Stimulated activated CD8-positive, alpha-beta memory T cell treated with anti-CD3 and anti-CD28 coated beads, Interleukin-15, amount 100 ng/mL, for 4 hours (primary cell): Measurements from ENCODE around the gene RNPS1.
"Not testable (repeated sequence)": the region's sequence is repeated elsewhere in the genome, so short reads cannot be mapped to it uniquely, and the experiment has no call there.

Source experiments
- DNase-seq, 2 donors: peaks; one replicate each; pipeline ENCODE4 v3.0.0-alpha.2; 2020; ENCODE audit warnings: low read depth in 2 of 2

Gene RNPS1

DNA sequence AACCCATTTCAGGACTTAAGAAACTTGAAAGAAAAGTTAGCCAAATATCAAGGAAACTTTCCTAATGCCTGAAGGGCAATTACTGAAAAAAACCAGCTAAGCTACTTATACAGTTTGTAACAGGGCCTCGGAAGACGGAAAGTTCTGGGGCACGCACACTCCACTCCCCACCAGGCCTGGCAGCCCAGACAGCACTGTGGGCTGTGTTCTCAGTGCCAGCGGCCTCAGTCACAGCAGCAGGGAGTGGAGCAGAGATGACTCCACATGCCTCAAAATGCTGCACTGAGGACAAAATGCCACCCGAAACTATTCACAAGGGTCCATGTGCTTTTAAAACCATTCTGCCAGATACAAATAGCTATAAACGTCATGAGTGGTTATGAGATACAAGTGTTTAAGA is 10.2 kb downstream of the RNPS1 start:
- DNase-seq, result no peak

DNA sequence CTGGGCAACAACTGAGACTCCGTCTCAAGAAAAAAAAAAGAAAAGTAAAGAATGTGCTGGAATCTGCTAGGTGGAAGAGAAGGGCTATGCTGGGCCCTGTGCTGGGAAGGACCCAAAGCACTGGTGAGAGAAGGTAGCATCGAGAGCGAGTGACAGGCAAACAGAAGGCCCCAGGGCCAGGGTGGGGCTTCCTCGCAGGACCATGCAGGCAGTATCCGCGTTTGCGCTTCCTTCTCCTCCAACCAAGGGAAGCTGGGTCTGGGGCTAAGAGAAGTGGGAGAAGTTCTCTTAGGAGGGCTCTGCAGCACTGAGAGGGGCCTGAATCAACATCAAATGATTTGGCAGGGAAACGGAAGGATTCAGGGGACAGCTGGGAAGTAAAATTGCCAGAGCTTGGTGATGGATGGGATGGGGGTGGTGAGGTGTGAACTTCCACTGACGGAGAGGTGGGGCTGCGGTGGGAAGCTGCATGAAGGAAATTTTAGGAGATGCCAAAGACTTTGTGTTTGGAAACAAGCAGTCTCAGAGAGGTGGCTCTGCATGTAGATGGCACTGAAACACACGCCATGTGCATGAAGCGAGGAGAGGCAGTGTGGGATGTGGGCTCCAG is 11.3 kb downstream of the RNPS1 start:
- no peak for DNase-seq

DNA sequence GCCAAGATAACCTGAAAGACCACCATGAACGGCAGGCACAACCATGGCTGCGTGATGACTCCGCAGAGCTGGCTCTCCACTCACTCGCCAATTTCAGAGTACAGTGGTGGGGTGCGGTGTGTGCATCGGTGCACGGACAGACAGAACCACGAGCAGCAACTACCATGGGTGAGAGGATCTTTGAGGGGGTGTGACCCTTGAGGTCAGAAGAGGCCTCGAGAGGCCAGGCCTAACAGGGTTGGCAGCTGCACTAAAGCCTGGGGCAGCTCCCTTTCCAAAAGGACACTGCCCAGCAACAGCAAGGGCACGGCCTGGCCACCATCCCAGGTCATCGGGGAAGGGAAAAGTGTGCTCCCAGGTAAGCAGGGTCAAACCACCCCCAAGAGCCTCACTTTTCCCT is 14.6 kb downstream of the RNPS1 start:
- DNase-seq, result no peak

DNA sequence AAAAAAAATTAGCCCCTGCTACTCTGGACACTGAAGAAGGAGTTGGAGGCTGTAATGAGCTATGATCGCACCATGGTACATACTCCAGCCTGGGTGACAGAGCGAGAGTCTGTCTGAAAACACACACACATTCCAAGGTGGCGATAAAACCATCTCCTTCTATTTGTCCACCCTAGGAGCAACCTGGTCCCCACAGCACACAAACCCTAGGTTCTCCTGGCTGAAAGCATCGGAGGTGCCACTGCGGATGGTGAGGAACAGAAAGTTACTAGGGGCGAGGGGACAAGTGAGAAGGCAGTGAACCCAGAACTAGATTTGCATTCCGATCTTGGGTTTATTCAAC is 15.1 kb downstream of the RNPS1 start:
- no peak for DNase-seq

DNA sequence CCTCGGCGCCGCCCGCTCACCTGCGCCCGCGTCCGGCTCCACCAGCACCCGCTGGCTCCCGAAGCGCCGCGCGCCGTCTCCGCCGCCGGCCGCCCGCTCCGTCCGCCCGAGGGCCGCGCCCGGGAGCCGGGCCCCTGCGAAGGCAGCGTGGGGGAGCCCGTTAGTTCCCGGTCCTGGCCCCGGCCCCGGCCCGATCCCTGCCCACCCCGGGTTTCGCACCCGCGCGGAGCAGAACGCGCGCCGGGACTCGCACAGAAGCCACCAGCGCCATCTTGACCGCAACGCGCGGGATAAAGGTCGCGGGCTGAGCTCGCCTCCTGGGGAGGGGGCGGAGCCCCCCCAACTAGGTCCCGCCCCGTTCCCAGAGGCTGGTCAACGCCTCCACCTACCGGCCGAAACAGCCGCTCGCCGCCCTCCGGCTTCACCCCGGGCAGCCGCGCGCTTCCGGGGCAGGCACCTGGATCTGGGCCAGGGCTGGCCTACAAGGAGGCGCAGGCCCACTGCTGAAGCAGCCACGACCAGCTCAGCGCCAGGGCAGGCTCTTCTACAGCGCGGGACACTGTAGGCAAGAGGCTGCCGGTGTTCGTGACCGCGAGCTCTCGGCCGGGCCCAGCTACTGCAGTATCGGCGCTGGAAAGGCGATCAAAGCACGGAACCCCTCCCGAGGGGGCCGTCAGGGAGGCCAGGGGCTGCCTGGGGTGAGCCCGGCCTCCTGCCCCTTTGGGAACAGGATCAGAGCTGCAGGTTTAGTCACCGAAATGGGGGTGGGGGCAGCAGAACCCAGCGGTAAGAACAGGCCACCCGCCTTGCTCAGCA is 16.4 kb downstream of the RNPS1 start, which contains the start of gene ECI1:
Gene ECI1, minus strand, starts transcription at position 292 of the 816 bp plus-strand sequence. Its CDS starts 21 bp downstream, at position 271.
- DNase-seq, result peak; percentile 54 to 63

DNA sequence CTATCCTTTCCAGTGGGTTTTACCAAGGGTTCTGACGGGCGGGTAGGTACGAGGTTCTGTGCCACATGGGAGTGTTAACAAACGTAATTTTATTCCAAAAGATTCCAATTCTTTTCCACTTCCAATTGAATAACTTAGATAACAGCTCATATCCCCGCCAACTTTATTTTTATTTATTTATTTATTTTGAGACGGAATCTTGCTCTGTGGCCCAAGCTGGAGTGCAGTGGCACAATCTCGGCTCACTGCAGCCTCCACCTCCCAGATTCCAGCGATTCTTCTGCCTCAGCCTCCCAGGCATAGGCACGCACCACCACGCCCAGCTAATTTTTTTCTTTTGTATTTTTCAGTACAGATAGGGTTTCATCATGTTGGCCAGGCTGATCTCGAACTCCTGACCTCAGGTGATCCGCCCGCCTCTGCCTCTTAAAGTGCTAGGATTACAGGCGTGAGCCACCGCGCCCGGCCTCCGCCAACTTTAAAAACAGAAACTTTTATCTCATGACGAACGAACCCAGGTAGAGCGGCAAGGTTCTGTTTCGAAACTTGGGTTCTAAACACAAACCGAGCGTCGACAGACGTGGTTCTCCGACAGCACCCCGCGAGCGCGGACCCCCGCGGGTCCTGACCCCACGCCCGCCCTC is 17.2 kb downstream of the RNPS1 start:
- no peak for DNase-seq

DNA sequence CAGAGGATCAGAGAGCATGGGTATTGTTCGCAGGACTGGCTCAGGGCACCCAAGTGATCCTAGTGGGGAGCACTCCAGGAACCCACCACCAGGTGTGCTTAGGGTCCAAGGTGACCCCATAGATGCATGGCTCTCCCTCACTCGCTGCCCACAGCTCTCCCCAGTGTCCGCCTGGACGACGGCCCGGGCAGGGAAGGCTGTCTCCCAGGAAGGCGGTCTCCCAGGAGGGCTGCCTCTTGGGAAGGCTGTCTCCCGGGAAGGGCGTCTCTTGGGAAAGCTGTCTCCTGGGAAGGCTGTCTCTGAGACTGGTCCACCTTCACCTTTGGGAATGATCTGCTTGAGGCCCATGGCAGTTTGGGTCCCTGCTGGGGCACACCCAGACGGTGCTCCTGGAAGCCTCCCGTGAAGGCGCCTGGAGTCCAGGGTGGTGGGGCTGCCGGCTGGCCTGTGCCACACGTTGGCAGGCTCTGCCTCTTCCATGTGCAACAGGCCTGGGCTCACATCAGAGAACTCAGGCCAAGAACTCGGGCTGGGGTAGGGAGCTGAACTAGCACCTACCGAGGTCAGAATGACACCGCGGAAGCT is 21.5 kb downstream of the RNPS1 start:
- no peak for DNase-seq

DNA sequence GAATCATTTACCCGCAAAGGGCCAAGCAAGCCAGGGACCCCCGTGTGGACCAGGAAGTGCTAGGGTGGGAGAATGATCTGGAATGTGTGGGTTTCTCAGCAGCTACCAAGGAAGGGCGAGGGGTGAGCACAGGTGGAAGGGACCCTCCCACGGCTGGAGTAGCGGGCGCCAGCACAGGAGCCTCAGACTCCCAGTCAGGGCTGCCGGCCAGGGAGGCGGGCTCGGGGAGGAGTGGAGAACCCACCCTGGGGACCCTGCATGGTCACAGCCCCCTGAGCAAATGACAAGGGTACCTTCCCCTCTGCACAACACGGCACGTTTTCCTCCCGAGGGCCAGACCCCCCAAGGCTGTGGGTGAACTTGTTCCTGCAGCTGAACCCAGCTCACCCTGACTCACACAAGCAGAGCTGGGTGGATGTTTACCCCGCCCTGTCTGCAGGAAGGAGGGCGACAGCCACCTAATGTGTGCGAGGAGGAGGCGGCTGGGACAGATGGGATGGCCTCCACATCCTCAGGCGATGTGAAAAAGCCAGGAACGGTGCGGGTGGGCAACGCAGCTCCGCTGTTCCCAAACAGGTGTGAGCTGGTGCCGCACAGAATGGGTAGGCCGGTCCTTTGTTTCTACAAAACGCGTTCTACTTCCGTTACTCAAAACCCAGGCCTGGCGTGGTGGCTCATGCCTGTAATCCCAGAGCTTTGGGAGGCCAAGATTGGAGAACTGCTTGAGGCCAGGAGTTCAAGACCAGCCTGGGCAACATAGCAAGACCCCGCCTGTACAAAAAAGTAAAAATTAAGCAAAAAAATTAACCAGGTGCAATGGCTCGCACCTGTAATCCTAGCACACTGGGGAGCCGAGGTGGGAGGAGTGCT is 22.8 kb downstream of the RNPS1 start:
- DNase-seq, result no peak

DNA sequence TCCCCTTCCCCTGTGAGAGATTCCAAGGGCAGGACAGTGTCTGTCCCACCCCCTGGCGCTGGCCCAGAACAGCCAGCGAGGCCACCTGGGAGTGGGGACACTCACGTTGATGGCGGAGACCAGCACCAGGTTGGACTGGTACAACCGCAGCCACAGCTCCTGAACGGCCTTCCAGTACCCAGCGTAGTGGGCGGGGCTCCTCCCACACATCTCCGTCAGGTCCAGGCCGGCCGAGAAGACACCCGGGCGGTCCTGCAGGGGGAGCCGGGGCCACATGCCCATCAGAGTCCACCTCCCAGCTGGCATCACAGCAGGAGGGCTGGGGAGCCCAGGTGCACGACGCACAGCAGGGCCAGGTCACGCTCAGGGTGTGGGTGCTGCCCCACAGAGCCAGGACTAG is 23.6 kb downstream of the RNPS1 start:
- DNase-seq, result no peak

DNA sequence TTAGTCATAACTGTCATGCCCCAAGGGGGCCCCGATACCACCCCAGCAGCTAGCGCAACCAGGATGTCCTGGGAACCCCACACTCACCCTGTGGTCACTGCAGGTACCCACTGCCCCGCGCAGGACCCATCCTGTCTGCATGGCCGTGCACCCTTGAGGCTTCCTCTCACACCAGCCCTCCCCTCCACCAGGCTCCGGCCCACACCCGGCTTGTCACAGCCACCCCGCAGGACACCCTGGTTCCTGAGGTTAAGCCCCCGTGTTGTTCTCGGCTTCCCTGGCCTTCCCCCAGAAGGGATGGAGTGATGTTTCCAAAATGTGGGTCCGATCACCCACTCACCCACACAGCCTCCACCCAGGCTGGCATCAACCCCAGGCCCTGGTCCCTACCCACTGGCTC is 24.1 kb downstream of the RNPS1 start:
- DNase-seq, result no peak

DNA sequence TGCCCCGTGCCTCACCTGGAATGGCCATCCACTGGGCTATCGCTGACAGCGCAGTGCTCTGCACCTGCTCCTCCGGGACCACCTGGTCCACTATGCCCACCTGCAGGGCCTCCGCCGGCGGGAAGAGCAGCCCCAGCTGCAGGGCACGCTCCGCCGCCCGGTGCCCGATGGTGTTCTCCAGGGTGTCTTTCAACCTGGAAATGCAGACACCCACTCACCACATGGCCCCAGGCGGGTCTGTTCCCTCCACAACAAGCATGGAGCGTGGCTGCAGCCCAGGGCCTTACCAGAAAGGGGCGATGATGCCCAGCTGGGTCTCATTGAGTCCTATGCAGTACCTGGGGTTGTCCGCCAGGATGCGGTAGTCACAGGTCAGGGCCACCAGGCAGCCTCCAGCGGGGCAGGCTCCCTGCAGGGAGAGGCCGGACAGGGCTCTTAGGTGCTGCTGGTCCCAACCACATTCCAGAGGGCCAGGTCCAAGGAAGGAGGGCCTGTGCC is 24.8 kb downstream of the RNPS1 start:
- DNase-seq, result no peak

DNA sequence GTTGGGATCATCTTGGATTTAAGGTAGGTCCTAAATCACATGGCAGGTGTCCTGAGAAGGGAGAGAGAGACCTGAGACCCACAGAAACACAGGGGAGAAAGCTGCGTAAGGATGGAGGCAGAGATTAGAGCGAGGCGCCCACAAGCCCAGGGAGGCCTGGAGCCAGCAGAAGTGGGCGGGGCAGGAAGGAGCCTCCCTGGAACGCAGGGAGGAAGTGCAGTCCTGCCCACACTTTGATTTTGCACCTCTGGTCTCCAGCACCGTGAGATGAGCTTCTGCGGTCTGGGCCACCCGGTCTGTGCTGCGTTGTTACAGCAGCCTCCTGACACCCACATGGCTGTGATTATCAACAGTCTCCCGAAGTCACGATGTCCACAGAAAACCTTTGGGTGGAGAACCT is 25.3 kb downstream of the RNPS1 start:
- DNase-seq, result no peak

DNA sequence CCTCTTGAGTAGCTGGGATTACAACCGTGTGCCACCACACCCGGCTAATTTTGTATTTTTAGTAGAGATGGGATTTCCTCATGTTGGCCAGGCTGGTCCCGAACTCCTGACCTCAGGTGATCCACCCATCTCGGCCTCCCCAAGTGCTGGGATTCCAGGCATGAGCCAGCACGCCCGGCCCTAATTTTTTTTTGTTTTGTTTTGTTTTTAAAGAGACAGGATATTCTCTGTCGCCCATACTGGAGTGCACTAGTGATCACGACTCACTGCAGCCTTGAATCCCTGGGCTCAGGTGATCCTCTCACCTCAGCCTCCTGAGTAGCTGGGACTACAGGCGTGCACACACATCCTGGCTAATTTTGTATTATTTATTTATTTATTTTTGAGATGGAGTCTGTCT is 27.6 kb downstream of the RNPS1 start:
- DNase-seq, result not testable (repeated sequence)

DNA sequence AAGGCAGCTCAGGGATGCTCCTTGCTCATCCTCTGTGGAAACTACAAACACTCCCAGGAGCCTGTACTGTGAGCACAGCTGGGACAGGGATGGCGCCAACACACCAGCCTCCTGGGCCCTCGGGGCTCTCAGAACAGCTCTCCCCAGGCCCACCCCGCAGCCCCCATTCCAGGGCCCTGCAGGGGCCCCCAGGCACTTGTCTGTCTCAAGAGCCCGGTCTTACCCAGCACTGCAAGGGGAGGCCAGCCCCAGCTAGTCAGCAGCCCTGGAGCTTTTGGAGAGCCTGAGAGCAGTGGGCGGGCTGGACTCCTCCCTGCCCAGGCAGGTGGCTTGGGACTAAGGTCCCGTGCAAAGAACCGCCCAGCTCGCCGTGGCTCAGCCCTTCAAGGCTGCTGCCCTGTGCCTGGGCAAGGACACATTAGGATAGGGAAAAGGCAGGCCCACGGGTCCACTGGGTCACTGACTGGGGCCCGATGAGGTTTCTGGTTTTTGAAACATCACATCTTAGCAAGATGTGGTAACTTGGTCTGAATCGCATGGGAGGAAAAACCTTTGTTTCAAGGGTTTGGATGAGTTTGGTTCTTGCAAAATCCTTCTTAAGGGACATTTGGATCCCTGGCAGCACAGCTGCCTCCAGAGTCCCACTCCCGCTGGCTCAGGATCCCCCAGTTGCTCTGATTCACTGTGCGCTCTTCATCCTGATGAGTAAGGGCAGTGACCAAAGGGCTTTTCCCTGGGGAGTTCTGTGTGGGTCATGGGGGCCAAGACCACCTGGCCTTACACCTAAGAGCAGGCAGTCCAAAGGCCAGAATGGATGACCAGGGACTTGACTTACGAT is 28.9 kb downstream of the RNPS1 start:
- no peak for DNase-seq

DNA sequence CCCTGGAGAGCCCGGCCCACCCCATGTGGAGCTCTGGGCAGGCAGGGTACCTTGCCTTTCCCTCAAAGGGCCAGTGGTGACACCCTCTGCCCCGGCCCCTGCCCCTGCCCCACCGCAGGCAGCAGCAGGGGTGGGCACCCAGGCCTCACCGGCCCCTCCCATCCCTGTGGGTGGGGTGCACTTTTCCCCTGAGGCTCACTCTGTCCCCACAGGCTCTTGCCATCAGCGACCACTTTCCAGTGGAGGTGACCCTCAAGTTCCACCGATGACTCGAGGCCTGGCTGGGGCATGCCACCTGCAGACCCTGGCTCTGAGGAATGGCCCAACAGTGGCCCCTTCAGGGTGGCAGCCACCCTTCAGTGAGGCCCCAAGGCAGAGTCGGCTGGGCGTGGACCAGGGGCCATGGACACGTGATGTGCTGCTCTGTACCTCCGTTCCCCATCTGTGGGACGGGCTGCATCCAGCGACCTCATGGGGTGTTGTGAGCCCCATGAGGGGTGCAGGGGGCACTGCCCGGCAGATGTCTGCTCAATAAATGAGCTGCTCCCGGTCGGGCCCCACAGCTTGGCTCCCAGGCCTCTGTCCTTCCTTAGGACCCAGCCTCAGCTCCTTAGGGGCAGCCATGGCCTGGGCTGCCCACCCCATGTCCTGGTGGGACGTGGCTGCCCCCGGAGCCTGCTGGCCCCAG is 29.6 kb downstream of the RNPS1 start:
- no peak for DNase-seq

DNA sequence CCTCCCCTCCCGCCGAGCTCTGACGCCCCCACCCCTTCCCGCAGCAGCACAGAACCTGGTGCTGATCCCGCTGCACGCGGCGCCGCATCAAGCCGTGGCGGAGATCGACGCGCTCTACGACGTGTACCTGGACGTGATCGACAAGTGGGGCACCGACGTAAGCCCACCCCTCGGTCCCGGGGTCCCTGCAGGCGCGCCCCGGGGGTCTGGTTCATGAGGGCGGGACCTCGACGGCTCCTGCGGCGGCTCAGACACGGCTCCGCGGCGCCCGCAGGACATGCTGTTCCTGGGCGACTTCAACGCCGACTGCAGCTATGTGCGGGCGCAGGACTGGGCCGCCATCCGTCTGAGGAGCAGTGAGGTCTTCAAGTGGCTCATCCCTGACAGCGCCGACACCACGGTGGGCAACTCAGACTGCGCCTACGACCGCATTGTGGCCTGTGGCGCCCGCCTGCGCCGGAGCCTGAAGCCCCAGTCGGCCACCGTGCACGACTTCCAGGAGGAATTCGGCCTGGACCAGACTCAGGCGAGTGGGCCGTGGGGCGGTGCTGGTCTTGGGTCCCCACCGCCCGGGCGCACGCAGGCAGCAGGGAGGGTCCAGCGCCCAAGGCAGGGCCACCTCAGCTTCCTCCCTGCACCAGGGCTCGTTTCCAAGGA is 30.3 kb downstream of the RNPS1 start:
- DNase-seq, result no peak

DNA sequence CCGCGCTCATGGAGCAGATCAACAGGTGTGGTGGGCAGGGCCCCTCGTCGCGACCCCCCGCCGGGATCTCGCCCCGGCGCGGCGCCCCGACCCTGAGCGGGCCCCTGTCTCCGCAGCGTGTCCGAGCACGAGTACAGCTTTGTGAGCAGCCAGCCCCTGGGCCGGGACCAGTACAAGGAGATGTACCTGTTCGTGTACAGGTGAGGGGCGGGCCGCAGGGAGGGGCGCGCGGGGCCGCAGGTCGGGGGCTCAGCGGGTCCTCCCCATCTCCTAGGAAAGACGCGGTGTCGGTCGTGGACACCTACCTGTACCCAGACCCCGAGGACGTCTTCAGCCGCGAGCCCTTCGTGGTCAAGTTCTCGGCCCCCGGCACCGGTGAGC is 30.8 kb downstream of the RNPS1 start:
- no peak for DNase-seq

DNA sequence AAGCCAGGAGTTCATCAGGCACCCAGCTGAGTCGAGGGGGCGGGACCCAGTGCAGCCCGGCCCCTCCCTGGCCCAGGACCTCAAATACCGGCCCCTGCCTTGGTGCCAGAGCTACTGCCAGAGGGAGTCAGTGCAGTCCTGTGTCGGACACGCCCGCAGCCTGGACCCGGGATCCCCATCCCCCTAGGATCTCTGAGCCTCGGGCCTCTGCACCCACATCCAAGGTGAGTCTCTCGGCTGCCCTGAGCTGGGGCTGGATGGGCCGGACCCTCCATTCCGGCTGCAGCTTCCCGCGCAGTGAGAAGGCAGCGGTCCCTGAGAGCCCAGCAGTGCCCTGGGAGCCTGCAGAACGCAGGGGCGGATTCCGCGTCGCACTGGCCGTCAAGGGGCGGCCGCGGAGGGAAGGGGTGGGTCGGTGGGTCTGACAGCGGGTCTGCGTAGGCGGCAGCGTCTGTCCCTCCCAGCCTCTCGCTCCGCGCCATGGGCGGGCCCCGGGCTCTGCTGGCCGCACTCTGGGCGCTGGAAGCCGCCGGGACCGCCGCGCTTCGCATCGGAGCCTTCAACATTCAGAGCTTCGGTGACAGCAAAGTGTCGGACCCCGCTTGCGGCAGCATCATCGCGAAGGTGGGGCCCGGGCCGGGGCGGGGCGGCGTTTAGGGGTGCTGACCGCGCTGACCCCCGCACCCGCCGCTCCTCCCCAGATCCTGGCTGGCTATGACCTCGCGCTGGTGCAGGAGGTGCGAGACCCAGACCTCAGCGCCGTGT is 31.4 kb downstream of the RNPS1 start, which contains the start of gene DNASE1L2:
Gene DNASE1L2, plus strand, starts transcription at position 108 of the 765 bp plus-strand sequence. Its CDS starts 373 bp downstream, at position 481.
- DNase-seq, result no peak
